Gastrocnemius medialis (tissue), 4 donors: ENCODE data around the gene AVP.

ENCODE experiments used
- CTCF ChIP-seq, 5 experiments: fragments of 450-650 bp in 3 of 5; fragments of 200-600 bp in 2 of 5; sonication (generic) in 2 of 5; IDR thresholded peaks in 4 of 5; conservative IDR thresholded peaks in 1 of 5; 1 replicate in 4 of 5; 2 replicates in 1 of 5; pipeline ENCODE4 v1.5.1; 2016 to 2019; ENCODE audit warnings: antibody characterized with exemption in 5 of 5, mild to moderate bottlenecking in 3 of 5, moderate library complexity in 3 of 5
- POLR2A ChIP-seq, 2 donors: fragments of 450-650 bp; IDR thresholded peaks; one replicate each; pipeline ENCODE4 v1.6.1; 2017; ENCODE audit warnings: antibody characterized with exemption in 2 of 2, mild to moderate bottlenecking in 2 of 2, moderate library complexity in 2 of 2

- TF ChIP-seq CTCF (IDR thresholded peaks at IDR 0.05 in 4 of 5, conservative IDR thresholded peaks at IDR 0.05 in 1 of 5): no peak
- no peak for TF ChIP-seq POLR2A (IDR thresholded peaks at IDR 0.05)
Measured at GRCh38 chr20:3080939-3081388, 3.6 kb downstream of the AVP start.
